K562 (cell line): ENCODE measurements around the gene LILRB3. TPM values are rescaled to one million over a fixed set of nuclear protein-coding genes. Genes with fewer than 3 reads are reported as not detected.
A peak's percentile ranks its signal among the peaks of the same experiment; 100 is the strongest.

ENCODE experiments used
- ARID1B ChIP-seq: fragments of 450-650 bp; IDR thresholded peaks from 2 replicates; pipeline ENCODE4 v1.6.1; 2016; ENCODE audit warnings: antibody characterized with exemption, mild to moderate bottlenecking, inconsistent platforms
- CHCHD3 ChIP-seq: fragments of 250-450 bp; sonication (Bioruptor Pico); IDR thresholded peaks from 2 replicates; pipeline ENCODE4 v2.1.2; 2022; ENCODE audit warnings: mild to moderate bottlenecking
- ETV1 ChIP-seq: fragments of 450-650 bp; conservative IDR thresholded peaks from 2 replicates; pipeline ENCODE4 v1.6.1; 2016; ENCODE audit warnings: missing genetic modification characterization, control low read depth, low read depth, missing compliant biosample characterization
- FOS ChIP-seq: IDR thresholded peaks from 3 replicates; pipeline ENCODE4 v1.6.1; 2011; ENCODE audit not compliant: insufficient read length; ENCODE audit errors: extremely low read depth
- MAFK ChIP-seq: IDR thresholded peaks from 2 replicates; pipeline ENCODE4 v1.6.1; 2011; ENCODE audit warnings: low read length, improper control_type of control experiment
- NCOA2 ChIP-seq, 2 experiments: fragments of 450-650 bp; IDR thresholded peaks; 2 replicates each; pipeline ENCODE4 v1.6.1; 2018; ENCODE audit warnings: mild to moderate bottlenecking in 2 of 2, moderate library complexity in 1 of 2; ENCODE audit not compliant: partially characterized antibody in 2 of 2
- NR2F6 ChIP-seq: fragments of 450-650 bp; formaldehyde crosslinking; IDR thresholded peaks from 2 replicates; pipeline ENCODE4 v1.4.0; 2020; ENCODE audit warnings: mild to moderate bottlenecking
- NRF1 ChIP-seq, 2 experiments: fragments of 450-650 bp; IDR thresholded peaks in 1 of 2; conservative IDR thresholded peaks in 1 of 2; 2 replicates each; pipeline ENCODE4 v1.6.1; 2014; ENCODE audit warnings: mild to moderate bottlenecking in 2 of 2
- PTRF ChIP-seq: fragments of 450-650 bp; IDR thresholded peaks from 2 replicates; pipeline ENCODE4 v1.6.1; 2016; ENCODE audit warnings: mild to moderate bottlenecking, missing genetic modification characterization, missing compliant biosample characterization
- RBFOX2 ChIP-seq: fragments of 200-400 bp; formaldehyde crosslinking; IDR thresholded peaks from 2 replicates; pipeline ENCODE4 v1.6.1; 2017; ENCODE audit warnings: low read depth, mild to moderate bottlenecking, low read length, moderate library complexity
- RBM14 ChIP-seq: fragments of 200-400 bp; formaldehyde crosslinking; IDR thresholded peaks from 2 replicates; pipeline ENCODE4 v1.6.1; 2018; ENCODE audit warnings: low read depth, mild to moderate bottlenecking, low read length, moderate library complexity, borderline replicate concordance; ENCODE audit not compliant: insufficient read depth
- RFX5 ChIP-seq: IDR thresholded peaks from 2 replicates; pipeline ENCODE4 v1.6.1; 2011; ENCODE audit warnings: low read depth, mild to moderate bottlenecking, improper control_type of control experiment, low read length
- TGIF2 ChIP-seq: sonication (generic); formaldehyde crosslinking; IDR thresholded peaks from 2 replicates; pipeline ENCODE4 v1.8.1; 2022; ENCODE audit warnings: mild to moderate bottlenecking, missing genetic modification reagents, moderate library complexity
- XRCC4 ChIP-seq: IDR thresholded peaks from one replicate; pipeline ENCODE4 v1.6.1; 2011; ENCODE audit not compliant: insufficient read depth, insufficient read length; ENCODE audit errors: extremely low read depth
- ZBTB33 ChIP-seq: sonication (generic); formaldehyde crosslinking; IDR thresholded peaks from 2 replicates; pipeline ENCODE4 v1.8.1; 2023; ENCODE audit warnings: mild to moderate bottlenecking, missing genetic modification reagents
- ZNF239 ChIP-seq: fragments of 250-450 bp; sonication (Bioruptor Pico); IDR thresholded peaks from 2 replicates; pipeline ENCODE4 v1.4.0; 2020; ENCODE audit warnings: mild to moderate bottlenecking
- ZNF384 ChIP-seq: IDR thresholded peaks from 2 replicates; pipeline ENCODE4 v1.6.1; 2012; ENCODE audit warnings: low read depth, low read length, improper control_type of control experiment
- ZNF561 ChIP-seq: fragments of 450-650 bp; formaldehyde crosslinking; conservative IDR thresholded peaks from 2 replicates; pipeline ENCODE4 v1.4.0; 2020; ENCODE audit warnings: mild to moderate bottlenecking, moderate library complexity
- ZNF778 ChIP-seq: fragments of 450-650 bp; formaldehyde crosslinking; IDR thresholded peaks from 2 replicates; pipeline ENCODE4 v1.4.0; 2020; ENCODE audit warnings: mild to moderate bottlenecking, moderate library complexity
- polyA plus RNA-seq, 8 experiments: library from polyadenylated mRNA; depleted of rRNA in 4 of 8; stranded (reverse) in 5 of 8; unstranded in 3 of 8; fragments of >200 nt; fragmentation: Nextera tagmentation in 2 of 8; fragmentation: Illumina TruSeq in 1 of 8; extraction: Ambion mirVana in 2 of 8; extraction: Trizol in 1 of 8; gene quantifications; 2 replicates each; pipeline versions ENCODE4 v1.2.1 to v1.2.3, GENCODE V29; 2011 to 2014; ENCODE audit warnings: inconsistent platforms in 1 of 8, missing spikeins in 1 of 8
- total RNA-seq, 7 experiments: library from RNA; depleted of rRNA in 6 of 7; stranded (reverse); fragments of >200 nt in 6 of 7; fragmentation: Illumina TruSeq in 2 of 7; extraction: Trizol in 2 of 7; gene quantifications; 2 replicates each; pipeline versions ENCODE4 v1.2.1 to v1.2.3, GENCODE V29; 2011 to 2021; ENCODE audit warnings: low replicate concordance in 1 of 7
- TF ChIP-seq, protein P1 (sequence below): sonication (generic); formaldehyde crosslinking; IDR thresholded peaks from 2 replicates; pipeline ENCODE4 v1.8.0; 2023; ENCODE audit warnings: mild to moderate bottlenecking, missing genetic modification reagents

LILRB3 gene
- total and polyA plus RNA-seq, 9 of the 15 experiments (the other 6 are each of a cell fraction or from before 2014, with no cell fraction given): 0.01 to 0.09 TPM; not detected in 7

GRCh38 chr19:54189735-54190502 lies 32.9 kb downstream of the LILRB3 start (continued):
- TF ChIP-seq ZNF239 (CRISPR knock-in tag) (no peak), ETV1 (tag) (no peak), NCOA2 (IDR thresholded peaks at IDR 0.05; ENCODE audit: partially characterized antibody in 2 of 2) (no peak), RFX5 (no peak; the same call in 1 of the 2 replicates), ZNF561 (CRISPR knock-in tag) (no peak), ZNF384 (no peak), TGIF2 (no peak), FOS (no peak), PTRF (tag) (no peak), NRF1 (conservative IDR thresholded peaks at IDR 0.05 in 1 of 2, IDR thresholded peaks at IDR 0.05 in 1 of 2) (peak; percentile 92 to 93), MAFK (no peak), CHCHD3 (CRISPR knock-in tag) (no peak), ZBTB33 (CRISPR knock-in tag) (no peak), ARID1B (peak; percentile 57; the same call in 1 of the 2 replicates), ZNF778 (no peak), RBFOX2 (peak; percentile 84), RBM14 (no peak), NR2F6 (CRISPR knock-in tag) (no peak), XRCC4 (no peak)
- TF ChIP-seq, protein P1, sequence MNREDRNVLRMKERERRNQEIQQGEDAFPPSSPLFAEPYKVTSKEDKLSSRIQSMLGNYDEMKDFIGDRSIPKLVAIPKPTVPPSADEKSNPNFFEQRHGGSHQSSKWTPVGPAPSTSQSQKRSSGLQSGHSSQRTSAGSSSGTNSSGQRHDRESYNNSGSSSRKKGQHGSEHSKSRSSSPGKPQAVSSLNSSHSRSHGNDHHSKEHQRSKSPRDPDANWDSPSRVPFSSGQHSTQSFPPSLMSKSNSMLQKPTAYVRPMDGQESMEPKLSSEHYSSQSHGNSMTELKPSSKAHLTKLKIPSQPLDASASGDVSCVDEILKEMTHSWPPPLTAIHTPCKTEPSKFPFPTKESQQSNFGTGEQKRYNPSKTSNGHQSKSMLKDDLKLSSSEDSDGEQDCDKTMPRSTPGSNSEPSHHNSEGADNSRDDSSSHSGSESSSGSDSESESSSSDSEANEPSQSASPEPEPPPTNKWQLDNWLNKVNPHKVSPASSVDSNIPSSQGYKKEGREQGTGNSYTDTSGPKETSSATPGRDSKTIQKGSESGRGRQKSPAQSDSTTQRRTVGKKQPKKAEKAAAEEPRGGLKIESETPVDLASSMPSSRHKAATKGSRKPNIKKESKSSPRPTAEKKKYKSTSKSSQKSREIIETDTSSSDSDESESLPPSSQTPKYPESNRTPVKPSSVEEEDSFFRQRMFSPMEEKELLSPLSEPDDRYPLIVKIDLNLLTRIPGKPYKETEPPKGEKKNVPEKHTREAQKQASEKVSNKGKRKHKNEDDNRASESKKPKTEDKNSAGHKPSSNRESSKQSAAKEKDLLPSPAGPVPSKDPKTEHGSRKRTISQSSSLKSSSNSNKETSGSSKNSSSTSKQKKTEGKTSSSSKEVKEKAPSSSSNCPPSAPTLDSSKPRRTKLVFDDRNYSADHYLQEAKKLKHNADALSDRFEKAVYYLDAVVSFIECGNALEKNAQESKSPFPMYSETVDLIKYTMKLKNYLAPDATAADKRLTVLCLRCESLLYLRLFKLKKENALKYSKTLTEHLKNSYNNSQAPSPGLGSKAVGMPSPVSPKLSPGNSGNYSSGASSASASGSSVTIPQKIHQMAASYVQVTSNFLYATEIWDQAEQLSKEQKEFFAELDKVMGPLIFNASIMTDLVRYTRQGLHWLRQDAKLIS (CRISPR knock-in tag): peak; percentile 79; the same call in 1 of the 2 replicates
